GM18526 (cell line): ENCODE results near the gene NRARP.

ENCODE experiments used
- POLR2A ChIP-seq: IDR thresholded peaks from 3 replicates; pipeline ENCODE4 v1.6.1; 2011; ENCODE audit not compliant: insufficient read length; ENCODE audit errors: extremely low read depth

NRARP gene

GRCh38 chr9:137277329-137278041 is 24.6 kb downstream of the NRARP start, which contains the start of gene TOR4A:
TOR4A (plus strand) TSS chr9:137277726; CDS start chr9:137278690, 964 bp downstream.
- TF ChIP-seq POLR2A, result peak; percentile 52

- no peak for TF ChIP-seq POLR2A
Observed at GRCh38 chr9:137276473-137277328, 25.4 kb downstream of the NRARP start.

GRCh38 chr9:137275588-137276472 is 26.2 kb downstream of the NRARP start:
- no peak for TF ChIP-seq POLR2A

- no peak for TF ChIP-seq POLR2A
Observed at GRCh38 chr9:137275203-137275587, 26.9 kb downstream of the NRARP start.

- no peak for TF ChIP-seq POLR2A
Observed at GRCh38 chr9:137273611-137274320, 28.3 kb downstream of the NRARP start.

GRCh38 chr9:137273095-137273490 is 29.0 kb downstream of the NRARP start:
- TF ChIP-seq POLR2A, result no peak

- TF ChIP-seq POLR2A, result no peak
Observed at GRCh38 chr9:137272241-137273094, 29.6 kb downstream of the NRARP start.

- TF ChIP-seq POLR2A, result no peak
Observed at GRCh38 chr9:137271696-137272076, 30.4 kb downstream of the NRARP start.

GRCh38 chr9:137270929-137271695 is 31.0 kb downstream of the NRARP start:
- no peak for TF ChIP-seq POLR2A

GRCh38 chr9:137269231-137269772 is 32.8 kb downstream of the NRARP start:
- no peak for TF ChIP-seq POLR2A

- TF ChIP-seq POLR2A, result no peak
Observed at GRCh38 chr9:137268538-137269201, 33.4 kb downstream of the NRARP start.

GRCh38 chr9:137267933-137268355 is 34.1 kb downstream of the NRARP start:
- TF ChIP-seq POLR2A, result no peak
